PFSK-1 (cell line): ENCODE results near the gene PPP3CA.
A peak's percentile ranks its signal among the peaks of the same experiment; 100 is the strongest.

ENCODE experiments used
- FOXP2 ChIP-seq: optimal IDR thresholded peaks from 2 replicates; pipeline ENCODE3; 2011; ENCODE audit warnings: borderline replicate concordance, control low read depth, inconsistent platforms; ENCODE audit not compliant: insufficient read depth; ENCODE audit errors: extremely low read length, extremely low read depth
- POLR2AphosphoS5 ChIP-seq: IDR thresholded peaks from 2 replicates; pipeline ENCODE4 v1.6.1; 2012; ENCODE audit warnings: low read depth, mild to moderate bottlenecking, control low read depth, low read length, moderate library complexity
- SIN3A ChIP-seq: IDR thresholded peaks from 2 replicates; pipeline ENCODE4 v1.6.1; 2012; ENCODE audit warnings: mild to moderate bottlenecking, low read length, moderate library complexity, borderline replicate concordance; ENCODE audit not compliant: insufficient read depth
- TAF1 ChIP-seq: IDR thresholded peaks from 2 replicates; pipeline ENCODE4 v1.6.1; 2012; ENCODE audit warnings: low read length, control low read depth, borderline replicate concordance; ENCODE audit not compliant: insufficient read depth
- TF ChIP-seq, protein P1 (sequence below), 2 experiments: IDR thresholded peaks; 2 replicates each; pipeline versions ENCODE4 v1.6.1 to v1.8.0; 2011 to 2012; ENCODE audit warnings: low read depth in 2 of 2, low read length in 2 of 2, control low read depth in 1 of 2, inconsistent platforms in 1 of 2, mild to moderate bottlenecking in 1 of 2, moderate library complexity in 1 of 2; ENCODE audit not compliant: insufficient read depth in 1 of 2

PPP3CA gene

GRCh38 chr4:101345596-101346350 is 1.6 kb downstream of the PPP3CA start:
- no peak for TF ChIP-seq FOXP2
- TF ChIP-seq SIN3A: 0 out of 2 replicates have a peak, but pooled peaks have one; percentile 5

- TF ChIP-seq POLR2AphosphoS5 (no peak), SIN3A (0 out of 2 replicates have a peak, but pooled peaks have one; percentile 12), FOXP2 (no peak)
- TF ChIP-seq, protein P1, sequence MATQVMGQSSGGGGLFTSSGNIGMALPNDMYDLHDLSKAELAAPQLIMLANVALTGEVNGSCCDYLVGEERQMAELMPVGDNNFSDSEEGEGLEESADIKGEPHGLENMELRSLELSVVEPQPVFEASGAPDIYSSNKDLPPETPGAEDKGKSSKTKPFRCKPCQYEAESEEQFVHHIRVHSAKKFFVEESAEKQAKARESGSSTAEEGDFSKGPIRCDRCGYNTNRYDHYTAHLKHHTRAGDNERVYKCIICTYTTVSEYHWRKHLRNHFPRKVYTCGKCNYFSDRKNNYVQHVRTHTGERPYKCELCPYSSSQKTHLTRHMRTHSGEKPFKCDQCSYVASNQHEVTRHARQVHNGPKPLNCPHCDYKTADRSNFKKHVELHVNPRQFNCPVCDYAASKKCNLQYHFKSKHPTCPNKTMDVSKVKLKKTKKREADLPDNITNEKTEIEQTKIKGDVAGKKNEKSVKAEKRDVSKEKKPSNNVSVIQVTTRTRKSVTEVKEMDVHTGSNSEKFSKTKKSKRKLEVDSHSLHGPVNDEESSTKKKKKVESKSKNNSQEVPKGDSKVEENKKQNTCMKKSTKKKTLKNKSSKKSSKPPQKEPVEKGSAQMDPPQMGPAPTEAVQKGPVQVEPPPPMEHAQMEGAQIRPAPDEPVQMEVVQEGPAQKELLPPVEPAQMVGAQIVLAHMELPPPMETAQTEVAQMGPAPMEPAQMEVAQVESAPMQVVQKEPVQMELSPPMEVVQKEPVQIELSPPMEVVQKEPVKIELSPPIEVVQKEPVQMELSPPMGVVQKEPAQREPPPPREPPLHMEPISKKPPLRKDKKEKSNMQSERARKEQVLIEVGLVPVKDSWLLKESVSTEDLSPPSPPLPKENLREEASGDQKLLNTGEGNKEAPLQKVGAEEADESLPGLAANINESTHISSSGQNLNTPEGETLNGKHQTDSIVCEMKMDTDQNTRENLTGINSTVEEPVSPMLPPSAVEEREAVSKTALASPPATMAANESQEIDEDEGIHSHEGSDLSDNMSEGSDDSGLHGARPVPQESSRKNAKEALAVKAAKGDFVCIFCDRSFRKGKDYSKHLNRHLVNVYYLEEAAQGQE (IDR thresholded peaks at IDR 0.05; ENCODE audit: insufficient read depth in 1 of 2, low read depth in 2 of 2, low read length in 2 of 2): no peak
Measured at GRCh38 chr4:101345271-101345595, 2.1 kb downstream of the PPP3CA start.

GRCh38 chr4:101339332-101339731 is 8.0 kb downstream of the PPP3CA start:
- TF ChIP-seq FOXP2 (no peak), POLR2AphosphoS5 (no peak), TAF1 (no peak), SIN3A (no peak)
- TF ChIP-seq, protein P1 (IDR thresholded peaks at IDR 0.05; ENCODE audit: insufficient read depth in 1 of 2, low read depth in 2 of 2, low read length in 2 of 2): no peak

GRCh38 chr4:101337688-101338087 is 9.6 kb downstream of the PPP3CA start:
- TF ChIP-seq SIN3A (no peak), POLR2AphosphoS5 (no peak), TAF1 (no peak), FOXP2 (no peak)
- TF ChIP-seq, protein P1 (IDR thresholded peaks at IDR 0.05; ENCODE audit: insufficient read depth in 1 of 2, low read depth in 2 of 2, low read length in 2 of 2): no peak

GRCh38 chr4:101334963-101335572 is 12.3 kb downstream of the PPP3CA start:
- TF ChIP-seq SIN3A (no peak), FOXP2 (no peak), POLR2AphosphoS5 (no peak), TAF1 (no peak)
- TF ChIP-seq, protein P1 (IDR thresholded peaks at IDR 0.05; ENCODE audit: insufficient read depth in 1 of 2, low read depth in 2 of 2, low read length in 2 of 2): no peak
